Nephron progenitor cell (in vitro differentiated cells): ENCODE measurements around the gene NECAB2.
A peak's percentile ranks its signal among the peaks of the same experiment; 100 is the strongest.

Source experiments
- DNase-seq: peaks from one replicate; pipeline ENCODE4 v3.0.0; 2021
- H3K27ac Mint-ChIP-seq: 2 replicates; pipeline ENCODE4 v1.8.0; 2021; ENCODE audit warnings: mild to moderate bottlenecking, moderate library complexity, mixed read lengths
- H3K27me3 Mint-ChIP-seq: 2 replicates; pipeline ENCODE4 v1.8.0; 2021; ENCODE audit warnings: mild to moderate bottlenecking, low read depth, mixed read lengths; ENCODE audit not compliant: poor library complexity
- H3K36me3 Mint-ChIP-seq: 2 replicates; pipeline ENCODE4 v1.8.0; 2021; ENCODE audit warnings: low read depth, mixed read lengths
- H3K4me1 Mint-ChIP-seq: 2 replicates; pipeline ENCODE4 v1.8.0; 2021; ENCODE audit warnings: mixed read lengths
- H3K4me3 Mint-ChIP-seq: 2 replicates; pipeline ENCODE4 v1.8.0; 2021; ENCODE audit warnings: mild to moderate bottlenecking, moderate library complexity, mixed read lengths
- H3K9me3 Mint-ChIP-seq: 2 replicates; pipeline ENCODE4 v1.8.0; 2021; ENCODE audit warnings: mild to moderate bottlenecking, moderate library complexity, mixed read lengths
- TF ChIP-seq, protein P1 (sequence below): fragments of 200-600 bp; sonication (generic); IDR thresholded peaks from 2 replicates; pipeline ENCODE4 v1.5.0; 2021; ENCODE audit warnings: antibody characterized with exemption

Gene NECAB2

DNA sequence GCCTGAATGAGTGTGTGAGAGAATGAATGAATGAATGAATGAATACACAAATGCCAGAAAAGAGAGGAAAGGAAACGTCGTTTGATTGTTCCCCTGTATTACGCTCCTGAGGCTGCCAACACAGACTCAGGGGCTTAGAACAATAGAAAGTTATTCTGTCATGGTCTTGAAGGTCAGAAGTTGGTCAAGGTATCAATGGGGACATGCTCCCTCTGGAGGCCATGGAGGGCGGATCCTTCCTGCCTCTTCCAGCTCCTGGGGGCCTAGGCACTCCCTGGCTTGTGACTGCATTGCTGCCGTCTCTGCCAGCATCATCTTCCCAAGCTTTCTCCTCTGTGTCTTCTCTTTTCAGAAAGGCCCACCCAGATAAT lies 76.1 kb downstream of the NECAB2 start:
- DNase-seq = no peak
- Mint-ChIP-seq H3K36me3 (no peaks in the 10 kb centered on the region), H3K4me1 (peaks cover 51% of the 10 kb centered on the region), H3K4me3 (no peak overlapping the region), H3K27me3 (peaks cover 27% of the 10 kb centered on the region), H3K27ac (no peak overlapping the region), H3K9me3 (no peaks in the 10 kb centered on the region)
- TF ChIP-seq, protein P1, sequence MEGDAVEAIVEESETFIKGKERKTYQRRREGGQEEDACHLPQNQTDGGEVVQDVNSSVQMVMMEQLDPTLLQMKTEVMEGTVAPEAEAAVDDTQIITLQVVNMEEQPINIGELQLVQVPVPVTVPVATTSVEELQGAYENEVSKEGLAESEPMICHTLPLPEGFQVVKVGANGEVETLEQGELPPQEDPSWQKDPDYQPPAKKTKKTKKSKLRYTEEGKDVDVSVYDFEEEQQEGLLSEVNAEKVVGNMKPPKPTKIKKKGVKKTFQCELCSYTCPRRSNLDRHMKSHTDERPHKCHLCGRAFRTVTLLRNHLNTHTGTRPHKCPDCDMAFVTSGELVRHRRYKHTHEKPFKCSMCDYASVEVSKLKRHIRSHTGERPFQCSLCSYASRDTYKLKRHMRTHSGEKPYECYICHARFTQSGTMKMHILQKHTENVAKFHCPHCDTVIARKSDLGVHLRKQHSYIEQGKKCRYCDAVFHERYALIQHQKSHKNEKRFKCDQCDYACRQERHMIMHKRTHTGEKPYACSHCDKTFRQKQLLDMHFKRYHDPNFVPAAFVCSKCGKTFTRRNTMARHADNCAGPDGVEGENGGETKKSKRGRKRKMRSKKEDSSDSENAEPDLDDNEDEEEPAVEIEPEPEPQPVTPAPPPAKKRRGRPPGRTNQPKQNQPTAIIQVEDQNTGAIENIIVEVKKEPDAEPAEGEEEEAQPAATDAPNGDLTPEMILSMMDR = peak; percentile 32

DNA sequence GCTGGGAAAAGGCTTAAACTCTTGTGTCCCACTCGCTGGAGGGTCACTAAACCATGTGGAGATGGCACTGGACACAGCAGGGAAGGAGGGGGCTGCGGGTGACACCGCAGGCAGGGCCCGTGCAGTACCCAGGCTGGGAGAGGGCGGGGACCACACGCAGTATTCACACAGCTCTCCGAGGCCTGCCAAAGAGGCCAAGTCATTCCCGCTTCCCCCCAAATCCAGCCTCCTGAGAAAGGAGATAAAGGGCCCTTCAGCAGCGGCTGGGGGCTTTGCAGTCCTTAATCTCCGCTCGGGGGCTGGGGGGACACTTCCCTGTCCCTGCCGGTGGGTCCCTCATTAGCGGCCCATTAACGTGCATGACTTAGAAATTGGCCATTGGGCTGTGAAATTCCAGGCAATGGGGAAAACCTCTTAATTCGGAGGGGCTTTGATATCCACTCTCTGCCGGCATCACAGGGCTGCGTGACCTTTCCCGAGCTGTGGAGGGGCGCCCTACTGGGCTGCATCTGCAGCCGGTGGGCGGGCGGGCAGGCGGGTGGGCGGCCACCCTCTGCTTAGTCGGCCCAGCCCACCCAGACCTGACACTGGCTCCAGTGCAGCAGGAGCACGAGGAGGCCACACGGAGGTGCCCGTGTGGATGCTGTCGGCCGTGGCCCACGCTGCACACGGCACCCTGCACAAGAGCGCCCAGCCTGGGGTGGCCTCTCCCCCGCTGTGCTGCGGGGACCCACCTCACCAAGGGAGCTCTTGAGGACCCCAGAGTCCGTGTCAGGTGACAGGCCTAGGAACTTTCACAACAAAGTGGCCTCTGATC lies 77.2 kb downstream of the NECAB2 start:
- DNase-seq = no peak
- H3K36me3 Mint-ChIP-seq = no peaks in the 10 kb centered on the region
- no peaks in the 10 kb centered on the region for H3K9me3 Mint-ChIP-seq
- H3K27ac Mint-ChIP-seq = no peak overlapping the region
- peaks cover 41% of the 10 kb centered on the region for H3K4me1 Mint-ChIP-seq
- TF ChIP-seq, protein P1 = no peak
- peaks cover 27% of the 10 kb centered on the region for H3K27me3 Mint-ChIP-seq
- H3K4me3 Mint-ChIP-seq = no peak overlapping the region

DNA sequence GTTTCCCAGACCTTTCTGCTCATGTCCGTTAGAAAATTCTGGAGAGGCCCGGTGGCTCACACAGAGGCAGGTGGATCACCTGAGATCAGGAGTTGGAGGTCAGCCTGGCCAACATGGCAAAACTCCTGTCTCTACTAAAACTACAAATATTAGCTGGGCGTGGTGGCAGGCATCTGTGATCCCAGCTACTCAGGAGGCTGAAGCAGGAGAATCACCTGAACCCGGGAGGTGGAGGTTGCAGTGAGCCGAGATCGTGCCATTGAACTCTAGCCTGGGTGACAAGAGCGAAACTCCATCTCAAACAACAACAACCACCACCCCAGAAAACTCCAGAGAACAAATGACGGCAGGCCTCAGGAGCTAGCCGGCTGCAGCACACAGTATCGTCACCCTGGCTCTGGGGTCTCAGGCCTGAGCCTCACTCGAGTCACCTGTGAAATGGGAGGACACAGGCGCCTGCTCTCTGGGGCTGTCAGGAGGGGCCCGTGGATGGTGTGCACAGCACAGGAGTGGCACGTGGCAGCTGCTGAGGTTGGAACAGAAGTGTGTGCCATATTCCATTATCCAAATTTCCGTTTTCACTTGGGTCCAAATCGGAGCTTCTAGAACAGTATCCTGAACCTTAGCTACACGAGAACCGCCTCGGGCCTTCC lies 77.9 kb downstream of the NECAB2 start:
- no peak for DNase-seq
- H3K4me1 Mint-ChIP-seq = peaks cover 34% of the 10 kb centered on the region
- no peaks in the 10 kb centered on the region for H3K9me3 Mint-ChIP-seq
- H3K36me3 Mint-ChIP-seq = no peaks in the 10 kb centered on the region
- H3K27ac Mint-ChIP-seq = no peak overlapping the region
- TF ChIP-seq, protein P1 = no peak
- no peak overlapping the region for H3K4me3 Mint-ChIP-seq
- peaks cover 23% of the 10 kb centered on the region for H3K27me3 Mint-ChIP-seq

DNA sequence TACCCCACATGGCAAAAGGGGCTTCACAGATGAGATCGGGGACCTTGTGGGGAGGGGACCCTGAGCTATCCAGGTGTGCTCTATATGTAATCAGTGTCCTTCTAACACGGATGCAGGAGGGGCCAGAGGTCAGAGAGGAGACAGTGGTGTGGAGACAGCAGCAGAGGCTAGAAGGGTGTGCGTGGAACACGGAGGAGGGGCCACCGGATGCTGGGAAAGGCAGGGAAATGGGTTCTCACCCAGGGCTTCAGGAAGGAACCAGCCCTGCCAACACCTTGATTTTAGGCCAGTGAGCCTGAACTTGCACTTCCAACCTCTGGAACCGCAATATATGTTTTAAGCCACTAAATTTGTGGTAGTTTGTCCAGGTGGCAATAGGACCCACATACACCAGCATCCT lies 79.2 kb downstream of the NECAB2 start:
- H3K27me3 Mint-ChIP-seq = peaks cover 18% of the 10 kb centered on the region
- H3K36me3 Mint-ChIP-seq = peaks cover under 1% of the 10 kb centered on the region
- TF ChIP-seq, protein P1 = no peak
- DNase-seq = no peak
- H3K27ac Mint-ChIP-seq = no peak overlapping the region
- H3K4me1 Mint-ChIP-seq = peaks cover 24% of the 10 kb centered on the region
- H3K9me3 Mint-ChIP-seq = no peaks in the 10 kb centered on the region
- no peak overlapping the region for H3K4me3 Mint-ChIP-seq

DNA sequence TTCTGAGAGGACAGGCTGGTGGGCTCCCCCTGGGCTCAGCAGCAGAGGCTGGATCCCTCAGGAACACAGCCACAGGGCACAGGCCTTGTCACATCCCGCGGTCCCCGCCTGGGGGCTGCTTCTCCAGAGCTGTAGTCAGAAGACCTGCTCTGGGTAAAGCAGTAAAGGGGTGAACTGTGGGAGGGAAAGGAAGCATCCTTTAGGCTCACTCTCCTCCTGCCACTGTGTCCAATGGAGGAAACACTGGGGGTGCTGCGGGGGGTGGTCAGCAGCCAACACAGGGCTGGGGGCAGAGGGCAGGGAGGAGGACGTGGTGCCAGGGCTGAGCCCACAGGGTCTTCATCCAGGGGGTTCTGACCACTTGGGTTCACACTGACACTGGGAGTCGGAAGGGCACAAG lies 79.6 kb downstream of the NECAB2 start:
- peaks cover 15% of the 10 kb centered on the region for H3K27me3 Mint-ChIP-seq
- no peak overlapping the region for H3K27ac Mint-ChIP-seq
- TF ChIP-seq, protein P1 = no peak
- peaks cover 5% of the 10 kb centered on the region for H3K36me3 Mint-ChIP-seq
- peaks cover 24% of the 10 kb centered on the region for H3K4me1 Mint-ChIP-seq
- DNase-seq = no peak
- no peaks in the 10 kb centered on the region for H3K9me3 Mint-ChIP-seq
- H3K4me3 Mint-ChIP-seq = no peak overlapping the region

DNA sequence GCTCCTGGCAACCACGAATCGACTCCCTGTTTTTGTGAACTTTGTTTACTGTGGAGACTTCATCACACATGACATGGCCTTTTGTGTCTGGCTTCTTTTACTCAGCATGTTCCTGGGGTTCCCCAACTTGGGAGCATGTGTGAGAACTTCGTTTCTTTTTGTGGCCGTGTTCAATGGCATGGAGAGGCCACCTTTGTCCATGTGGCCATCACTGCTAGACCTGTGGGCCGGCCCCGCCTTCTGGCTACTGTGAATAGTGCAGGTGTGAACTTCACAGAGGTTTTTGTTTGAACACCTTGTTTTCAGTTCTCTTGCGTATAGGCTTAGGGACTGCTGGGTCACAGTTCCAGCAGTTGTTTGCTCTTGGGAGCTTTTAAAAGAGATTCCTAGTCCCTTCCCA lies 80.2 kb downstream of the NECAB2 start:
- peaks cover 24% of the 10 kb centered on the region for H3K4me1 Mint-ChIP-seq
- H3K4me3 Mint-ChIP-seq = no peak overlapping the region
- H3K36me3 Mint-ChIP-seq = peaks cover 11% of the 10 kb centered on the region
- no peak for DNase-seq
- TF ChIP-seq, protein P1 = peak; percentile 23
- H3K27me3 Mint-ChIP-seq = peaks cover 9% of the 10 kb centered on the region
- no peaks in the 10 kb centered on the region for H3K9me3 Mint-ChIP-seq
- H3K27ac Mint-ChIP-seq = peak overlapping the region; percentile 20
